Endodermal cell (in vitro differentiated cells): ENCODE measurements around the gene PRDM15. TPM values are rescaled to one million over a fixed set of nuclear protein-coding genes. Genes with fewer than 3 reads are reported as not detected.

Experiments used
- DNase-seq: peaks from one replicate; pipeline ENCODE4 v3.0.0-alpha.2; 2017
- H3K27ac ChIP-seq: 2 replicates; pipeline ENCODE4 v1.5.1; 2013; ENCODE audit warnings: mild to moderate bottlenecking, low read depth, low read length, moderate library complexity
- H3K27me3 ChIP-seq: 2 replicates; pipeline ENCODE4 v1.6.1; 2013; ENCODE audit warnings: mild to moderate bottlenecking, low read length, moderate library complexity; ENCODE audit not compliant: insufficient read depth, control insufficient read depth, poor library complexity, severe bottlenecking
- H3K36me3 ChIP-seq: 2 replicates; pipeline ENCODE4 v1.7.0; 2013; ENCODE audit warnings: mild to moderate bottlenecking, low read length, moderate library complexity; ENCODE audit not compliant: control insufficient read depth, insufficient read depth
- H3K4me1 ChIP-seq: one replicate; pipeline ENCODE4 v1.7.0; 2013; ENCODE audit warnings: low read length; ENCODE audit not compliant: control insufficient read depth, insufficient read depth
- H3K4me3 ChIP-seq: 2 replicates; pipeline ENCODE4 v1.5.1; 2013; ENCODE audit warnings: mild to moderate bottlenecking, low read length, moderate library complexity
- H3K9ac ChIP-seq: 2 replicates; pipeline ENCODE4 v1.6.1; 2013; ENCODE audit warnings: mild to moderate bottlenecking, low read length, moderate library complexity; ENCODE audit not compliant: poor library complexity, severe bottlenecking; ENCODE audit errors: extremely low read depth
- H3K9me3 ChIP-seq: 2 replicates; pipeline ENCODE4 v1.6.1; 2013; ENCODE audit warnings: mild to moderate bottlenecking, low read length, moderate library complexity; ENCODE audit not compliant: control insufficient read depth
- H3K27ac Mint-ChIP-seq: 2 replicates; pipeline ENCODE4 v1.8.0; 2020; ENCODE audit warnings: mixed read lengths
- H3K27me3 Mint-ChIP-seq: 2 replicates; pipeline ENCODE4 v1.8.0; 2021; ENCODE audit warnings: mild to moderate bottlenecking, mixed read lengths; ENCODE audit not compliant: insufficient read depth
- H3K36me3 Mint-ChIP-seq: 2 replicates; pipeline ENCODE4 v1.8.0; 2020; ENCODE audit warnings: low read depth, mixed read lengths
- H3K4me1 Mint-ChIP-seq: 2 replicates; pipeline ENCODE4 v1.8.0; 2020; ENCODE audit warnings: mixed read lengths
- H3K4me3 Mint-ChIP-seq: 2 replicates; pipeline ENCODE4 v1.8.0; 2020; ENCODE audit warnings: mild to moderate bottlenecking, moderate library complexity, mixed read lengths
- H3K9me3 Mint-ChIP-seq: 2 replicates; pipeline ENCODE4 v1.8.0; 2020; ENCODE audit warnings: mild to moderate bottlenecking, mixed read lengths
- WGBS, 2 experiments: methylation state at CpG; one replicate each; pipeline versions ENCODE4 v1.1.5 to v1.1.7; 2013; ENCODE audit warnings: missing lambda C conversion rate in 2 of 2, mixed read lengths in 1 of 2; ENCODE audit not compliant: insufficient coverage in 1 of 2, insufficient read length in 1 of 2; 5-methylcytosine and 5-hydroxymethylcytosine counted together
- long read RNA-seq, 4 experiments: library from polyadenylated mRNA in 2 of 4; library from RNA in 1 of 4; library from capped mRNA in 1 of 4; stranded (forward) in 3 of 4; unstranded in 1 of 4; transcript quantifications; one replicate each; pipeline ENCODE4 v2.0.0, GENCODE V29; 2020 to 2021; ENCODE audit warnings: inconsistent platforms in 1 of 4
- polyA plus RNA-seq, 2 experiments: library from polyadenylated mRNA; stranded (reverse); fragments of 50-300 nt; gene quantifications; one replicate each; pipeline ENCODE4 v1.2.3, GENCODE V29; 2013
- total RNA-seq, 2 donors: library from RNA; stranded (reverse); fragmentation: NEBNext Ultra II Directional in 1 of 2; extraction: Animal tissue kit (Norgen Biotek cat#: 25700) in 1 of 2; gene quantifications; 2 replicates in 1 of 2; 3 replicates in 1 of 2; pipeline ENCODE4 v1.2.1, GENCODE V29; 2021
- TF ChIP-seq, protein P1 (sequence below): fragments of 200-600 bp; sonication (generic); conservative IDR thresholded peaks from 2 replicates; pipeline ENCODE4 v1.5.0; 2021; ENCODE audit warnings: antibody characterized with exemption, mild to moderate bottlenecking

The PRDM15 gene, protein sequence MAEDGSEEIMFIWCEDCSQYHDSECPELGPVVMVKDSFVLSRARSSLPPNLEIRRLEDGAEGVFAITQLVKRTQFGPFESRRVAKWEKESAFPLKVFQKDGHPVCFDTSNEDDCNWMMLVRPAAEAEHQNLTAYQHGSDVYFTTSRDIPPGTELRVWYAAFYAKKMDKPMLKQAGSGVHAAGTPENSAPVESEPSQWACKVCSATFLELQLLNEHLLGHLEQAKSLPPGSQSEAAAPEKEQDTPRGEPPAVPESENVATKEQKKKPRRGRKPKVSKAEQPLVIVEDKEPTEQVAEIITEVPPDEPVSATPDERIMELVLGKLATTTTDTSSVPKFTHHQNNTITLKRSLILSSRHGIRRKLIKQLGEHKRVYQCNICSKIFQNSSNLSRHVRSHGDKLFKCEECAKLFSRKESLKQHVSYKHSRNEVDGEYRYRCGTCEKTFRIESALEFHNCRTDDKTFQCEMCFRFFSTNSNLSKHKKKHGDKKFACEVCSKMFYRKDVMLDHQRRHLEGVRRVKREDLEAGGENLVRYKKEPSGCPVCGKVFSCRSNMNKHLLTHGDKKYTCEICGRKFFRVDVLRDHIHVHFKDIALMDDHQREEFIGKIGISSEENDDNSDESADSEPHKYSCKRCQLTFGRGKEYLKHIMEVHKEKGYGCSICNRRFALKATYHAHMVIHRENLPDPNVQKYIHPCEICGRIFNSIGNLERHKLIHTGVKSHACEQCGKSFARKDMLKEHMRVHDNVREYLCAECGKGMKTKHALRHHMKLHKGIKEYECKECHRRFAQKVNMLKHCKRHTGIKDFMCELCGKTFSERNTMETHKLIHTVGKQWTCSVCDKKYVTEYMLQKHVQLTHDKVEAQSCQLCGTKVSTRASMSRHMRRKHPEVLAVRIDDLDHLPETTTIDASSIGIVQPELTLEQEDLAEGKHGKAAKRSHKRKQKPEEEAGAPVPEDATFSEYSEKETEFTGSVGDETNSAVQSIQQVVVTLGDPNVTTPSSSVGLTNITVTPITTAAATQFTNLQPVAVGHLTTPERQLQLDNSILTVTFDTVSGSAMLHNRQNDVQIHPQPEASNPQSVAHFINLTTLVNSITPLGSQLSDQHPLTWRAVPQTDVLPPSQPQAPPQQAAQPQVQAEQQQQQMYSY
- total RNA-seq = 10 to 100 TPM in 1 of 2 donors, 1 to 10 TPM in 1; 8.8 to 10.1 TPM
- 8.4 TPM for polyA plus RNA-seq (2013, experiment 1 of 2)
- 10.4 TPM for polyA plus RNA-seq (2013, experiment 2 of 2)
- long read RNA-seq, experiment 1, partial matches to known transcripts = 1 of 2 reads
- long read RNA-seq, experiment 1, other reads (novel, unspliced or antisense) = 1 of 2 reads
- long read RNA-seq, experiment 2, full-length matches to known transcripts = 2 of 14 reads
- long read RNA-seq, experiment 2, partial matches to known transcripts = 3 of 14 reads
- long read RNA-seq, experiment 2, other reads (novel, unspliced or antisense) = 9 of 14 reads
- long read RNA-seq, experiment 3, full-length matches to known transcripts = 1 of 22 reads
- long read RNA-seq, experiment 3, partial matches to known transcripts = 3 of 22 reads
- long read RNA-seq, experiment 3, other reads (novel, unspliced or antisense) = 18 of 22 reads
- long read RNA-seq, experiment 4, partial matches to known transcripts = 1 of 1 reads
- long read RNA-seq, experiment 4, other reads (novel, unspliced or antisense) = 0 of 1 reads

DNA sequence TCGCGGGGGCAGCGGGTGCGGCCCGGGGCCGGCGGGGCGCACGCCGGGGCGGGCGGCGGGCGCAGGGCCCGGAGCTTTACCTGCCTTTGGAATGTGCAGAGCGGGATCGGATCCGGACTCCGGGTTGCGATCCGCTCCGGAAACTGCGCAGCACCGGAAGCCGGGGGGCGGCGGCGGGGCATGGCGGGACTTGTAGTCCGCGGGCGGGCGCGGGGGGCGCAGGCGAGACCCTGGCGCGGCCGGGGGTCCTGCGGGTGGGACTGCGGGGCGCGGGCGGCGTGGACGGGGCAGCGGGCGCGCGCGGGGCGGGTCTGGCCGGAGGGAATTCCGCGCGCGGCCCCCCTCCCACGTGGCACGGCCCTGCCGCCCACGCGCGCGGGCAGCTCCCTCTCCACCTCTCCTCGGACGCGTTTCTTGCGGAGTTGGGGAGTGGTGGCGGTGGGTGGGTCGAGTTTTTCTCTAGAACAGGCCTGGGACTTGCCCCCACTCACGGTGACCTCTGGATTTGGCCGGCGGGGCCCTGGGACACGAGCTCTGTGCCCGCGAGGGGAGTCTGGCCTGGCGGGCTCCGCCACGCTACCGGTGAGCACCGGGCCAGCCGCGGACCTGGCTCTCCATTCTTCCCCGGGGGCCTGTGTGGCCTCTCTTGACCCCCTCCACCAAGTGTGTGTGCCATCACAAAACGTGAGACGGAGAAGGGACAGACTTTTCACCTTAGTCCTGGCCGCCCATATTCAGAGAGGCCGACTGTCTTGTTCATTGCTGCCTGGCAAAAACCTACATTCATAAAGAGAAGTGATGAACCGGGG is at the start of gene PRDM15:
Gene PRDM15, minus strand, starts transcription at position 155 of the 809 bp plus-strand sequence. CDS start 18,981 bp downstream, outside the sequence.
- 4 to 29% methylated on average over 8 to 88 of the region's 89 CpGs for WGBS, 2 experiments
- H3K4me1 Mint-ChIP-seq = peaks cover 9% of the 10 kb centered on the region
- H3K27ac ChIP-seq = no peak within 1 kb of the TSS

DNA sequence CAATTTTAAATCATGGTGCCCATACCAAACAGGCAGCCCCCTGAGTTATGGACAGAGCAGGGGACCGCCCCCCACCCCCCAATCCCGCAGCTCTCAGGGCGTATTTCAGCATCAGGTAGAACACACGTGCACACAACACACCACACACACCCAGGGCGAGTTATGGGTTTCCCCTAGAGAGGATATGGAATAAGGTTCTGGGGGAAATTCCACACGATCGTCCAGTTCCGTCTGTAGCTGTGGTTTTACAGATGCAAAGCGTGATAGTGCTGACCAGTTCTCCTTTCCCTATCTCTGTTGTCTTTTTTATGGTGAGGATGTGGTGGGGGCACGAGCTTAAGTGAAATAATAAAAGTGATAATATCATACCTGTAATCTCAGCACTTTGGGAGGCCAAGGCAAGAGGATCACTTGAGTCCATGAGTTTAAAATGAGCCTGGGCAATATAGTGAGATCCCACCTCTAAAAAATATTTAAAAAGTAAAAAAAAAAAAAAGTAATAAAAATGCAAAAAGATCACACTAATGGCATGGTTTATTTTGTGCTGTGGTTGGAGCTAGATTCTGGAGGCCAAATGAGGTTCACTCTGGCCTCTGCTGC is 49.6 kb upstream of the PRDM15 start:
- TF ChIP-seq, protein P1, sequence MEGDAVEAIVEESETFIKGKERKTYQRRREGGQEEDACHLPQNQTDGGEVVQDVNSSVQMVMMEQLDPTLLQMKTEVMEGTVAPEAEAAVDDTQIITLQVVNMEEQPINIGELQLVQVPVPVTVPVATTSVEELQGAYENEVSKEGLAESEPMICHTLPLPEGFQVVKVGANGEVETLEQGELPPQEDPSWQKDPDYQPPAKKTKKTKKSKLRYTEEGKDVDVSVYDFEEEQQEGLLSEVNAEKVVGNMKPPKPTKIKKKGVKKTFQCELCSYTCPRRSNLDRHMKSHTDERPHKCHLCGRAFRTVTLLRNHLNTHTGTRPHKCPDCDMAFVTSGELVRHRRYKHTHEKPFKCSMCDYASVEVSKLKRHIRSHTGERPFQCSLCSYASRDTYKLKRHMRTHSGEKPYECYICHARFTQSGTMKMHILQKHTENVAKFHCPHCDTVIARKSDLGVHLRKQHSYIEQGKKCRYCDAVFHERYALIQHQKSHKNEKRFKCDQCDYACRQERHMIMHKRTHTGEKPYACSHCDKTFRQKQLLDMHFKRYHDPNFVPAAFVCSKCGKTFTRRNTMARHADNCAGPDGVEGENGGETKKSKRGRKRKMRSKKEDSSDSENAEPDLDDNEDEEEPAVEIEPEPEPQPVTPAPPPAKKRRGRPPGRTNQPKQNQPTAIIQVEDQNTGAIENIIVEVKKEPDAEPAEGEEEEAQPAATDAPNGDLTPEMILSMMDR = no peak
- no peak overlapping the region for H3K27ac ChIP-seq
- H3K4me3 ChIP-seq = no peak overlapping the region
- no peaks in the 10 kb centered on the region for H3K9me3 ChIP-seq
- no peak overlapping the region for H3K27ac Mint-ChIP-seq
- no peaks in the 10 kb centered on the region for H3K9me3 Mint-ChIP-seq
- H3K36me3 ChIP-seq = no peaks in the 10 kb centered on the region
- WGBS, 2 experiments = 94 to 100% methylated on average over 4 to 9 of the region's 10 CpGs
- no peaks in the 10 kb centered on the region for H3K27me3 ChIP-seq
- DNase-seq = no peak
- H3K36me3 Mint-ChIP-seq = peaks cover 4% of the 10 kb centered on the region
- no peaks in the 10 kb centered on the region for H3K27me3 Mint-ChIP-seq
- H3K4me3 Mint-ChIP-seq = no peak overlapping the region
- H3K4me1 Mint-ChIP-seq = peaks cover 43% of the 10 kb centered on the region
- peaks cover 14% of the 10 kb centered on the region for H3K4me1 ChIP-seq
- no peak overlapping the region for H3K9ac ChIP-seq

More for the DNA sequence above, at the start of gene PRDM15:
- Histone ChIP-seq H3K4me3 (peak within 1 kb of the TSS; percentile 94), H3K4me1 (peaks cover 5% of the 10 kb centered on the region), H3K36me3 (no peaks in the 10 kb centered on the region), H3K27me3 (no peaks in the 10 kb centered on the region), H3K9me3 (no peaks in the 10 kb centered on the region), H3K9ac (peak within 1 kb of the TSS; percentile 67)
- peak; percentile 93 for DNase-seq
- TF ChIP-seq, protein P1 = no peak
- H3K27ac Mint-ChIP-seq = peak within 1 kb of the TSS; percentile 86
- peak within 1 kb of the TSS; percentile 71 for H3K4me3 Mint-ChIP-seq
- H3K9me3 Mint-ChIP-seq = no peaks in the 10 kb centered on the region
- no peaks in the 10 kb centered on the region for H3K27me3 Mint-ChIP-seq
- peaks cover 2% of the 10 kb centered on the region for H3K36me3 Mint-ChIP-seq
